Uterus (tissue), 2 donors: ENCODE measurements around the gene OR6X1.

Source experiments
- POLR2A ChIP-seq, 2 donors: fragments of 450-650 bp; IDR thresholded peaks; one replicate each; pipeline ENCODE4 v1.6.1; 2016; ENCODE audit warnings: antibody characterized with exemption in 2 of 2, mild to moderate bottlenecking in 1 of 2, moderate library complexity in 1 of 2
- TF ChIP-seq, protein P1 (sequence below), 4 experiments: fragments of 200-600 bp in 2 of 4; fragments of 450-650 bp in 2 of 4; sonication (generic) in 2 of 4; IDR thresholded peaks; one replicate each; pipeline ENCODE4 v1.5.1; 2016 to 2019; ENCODE audit warnings: antibody characterized with exemption in 4 of 4, mild to moderate bottlenecking in 2 of 4, moderate library complexity in 1 of 4

DNA sequence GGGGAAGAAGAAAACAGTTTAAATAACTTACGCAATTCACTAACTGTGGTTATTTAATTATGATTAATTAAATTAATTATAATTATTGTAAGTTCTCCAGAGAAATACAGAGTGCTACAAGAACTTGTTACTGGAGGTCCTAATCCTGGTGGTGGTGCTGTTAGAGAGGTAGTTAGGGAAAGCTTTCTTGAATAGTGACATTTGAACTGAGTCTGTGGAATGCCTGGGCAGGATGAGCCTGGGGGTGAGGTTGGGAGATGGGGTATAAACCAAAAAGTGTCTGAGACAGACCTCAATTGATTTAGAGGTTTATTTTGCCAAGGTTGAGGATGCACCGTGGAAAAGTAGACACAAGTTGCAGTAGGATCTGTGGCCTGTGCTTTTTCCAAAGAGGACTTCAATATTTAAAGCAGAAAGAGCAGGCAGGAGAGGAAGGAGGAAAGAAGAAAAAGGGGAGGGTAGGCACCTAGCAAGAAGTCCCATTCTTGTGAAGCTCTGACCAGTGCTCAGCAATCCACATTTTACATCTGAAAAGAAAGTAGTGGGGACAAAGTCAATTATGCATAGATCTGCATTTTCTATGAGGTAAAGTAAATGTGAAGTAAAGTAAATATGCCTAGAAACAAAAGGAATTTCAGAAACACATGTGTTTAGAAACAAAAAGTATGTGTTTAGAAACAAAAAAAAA is 8.4 kb downstream of the OR6X1 start:
- TF ChIP-seq, protein P1, sequence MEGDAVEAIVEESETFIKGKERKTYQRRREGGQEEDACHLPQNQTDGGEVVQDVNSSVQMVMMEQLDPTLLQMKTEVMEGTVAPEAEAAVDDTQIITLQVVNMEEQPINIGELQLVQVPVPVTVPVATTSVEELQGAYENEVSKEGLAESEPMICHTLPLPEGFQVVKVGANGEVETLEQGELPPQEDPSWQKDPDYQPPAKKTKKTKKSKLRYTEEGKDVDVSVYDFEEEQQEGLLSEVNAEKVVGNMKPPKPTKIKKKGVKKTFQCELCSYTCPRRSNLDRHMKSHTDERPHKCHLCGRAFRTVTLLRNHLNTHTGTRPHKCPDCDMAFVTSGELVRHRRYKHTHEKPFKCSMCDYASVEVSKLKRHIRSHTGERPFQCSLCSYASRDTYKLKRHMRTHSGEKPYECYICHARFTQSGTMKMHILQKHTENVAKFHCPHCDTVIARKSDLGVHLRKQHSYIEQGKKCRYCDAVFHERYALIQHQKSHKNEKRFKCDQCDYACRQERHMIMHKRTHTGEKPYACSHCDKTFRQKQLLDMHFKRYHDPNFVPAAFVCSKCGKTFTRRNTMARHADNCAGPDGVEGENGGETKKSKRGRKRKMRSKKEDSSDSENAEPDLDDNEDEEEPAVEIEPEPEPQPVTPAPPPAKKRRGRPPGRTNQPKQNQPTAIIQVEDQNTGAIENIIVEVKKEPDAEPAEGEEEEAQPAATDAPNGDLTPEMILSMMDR (IDR thresholded peaks at IDR 0.05): no peak
- TF ChIP-seq POLR2A (IDR thresholded peaks at IDR 0.05): no peak
